Measurements from ENCODE around the gene AIM2.
"Not testable (repeated sequence)": the region's sequence is repeated elsewhere in the genome, so short reads cannot be mapped to it uniquely, and the experiment has no call there.

AIM2 gene

GRCh38 chr1:159076438-159077119 lies at the start of gene AIM2:
AIM2 (minus strand) TSS chr1:159076766; CDS start chr1:159073499, 3,267 bp downstream.
- DNase-seq (ENCODE audit: low spot score): no peak

GRCh38 chr1:159123587-159123986 lies 47.0 kb upstream of the AIM2 start:
- DNase-seq (ENCODE audit: low spot score): no peak

GRCh38 chr1:159122005-159122621 lies 45.5 kb upstream of the AIM2 start:
- DNase-seq (ENCODE audit: low spot score): no peak

GRCh38 chr1:159121526-159121925 lies 45.0 kb upstream of the AIM2 start:
- DNase-seq (ENCODE audit: low spot score): no peak

GRCh38 chr1:159120317-159120716 lies 43.8 kb upstream of the AIM2 start:
- DNase-seq (ENCODE audit: low spot score): no peak

- peak; percentile 15 for DNase-seq (ENCODE audit: low spot score)
Measured at GRCh38 chr1:159113596-159114433, 37.2 kb upstream of the AIM2 start.

- not testable (repeated sequence) for DNase-seq (ENCODE audit: low spot score)
Measured at GRCh38 chr1:159103021-159103420, 26.5 kb upstream of the AIM2 start.

- no peak for DNase-seq (ENCODE audit: low spot score)
Measured at GRCh38 chr1:159100589-159100988, 24.0 kb upstream of the AIM2 start.

- DNase-seq (ENCODE audit: low spot score): no peak
Measured at GRCh38 chr1:159098596-159098995, 22.0 kb upstream of the AIM2 start.

- DNase-seq (ENCODE audit: low spot score): no peak
Measured at GRCh38 chr1:159092036-159092760, 15.6 kb upstream of the AIM2 start.

- DNase-seq (ENCODE audit: low spot score): no peak
Measured at GRCh38 chr1:159091607-159092031, 15.1 kb upstream of the AIM2 start.

GRCh38 chr1:159091180-159091560 lies 14.6 kb upstream of the AIM2 start:
- DNase-seq (ENCODE audit: low spot score): no peak

GRCh38 chr1:159090286-159091179 lies 14.0 kb upstream of the AIM2 start:
- no peak for DNase-seq (ENCODE audit: low spot score)

GRCh38 chr1:159089184-159089791 lies 12.7 kb upstream of the AIM2 start:
- no peak for DNase-seq (ENCODE audit: low spot score)

- DNase-seq (ENCODE audit: low spot score): no peak
Measured at GRCh38 chr1:159088546-159089183, 12.1 kb upstream of the AIM2 start.

- no peak for DNase-seq (ENCODE audit: low spot score)
Measured at GRCh38 chr1:159088050-159088449, 11.5 kb upstream of the AIM2 start.

- DNase-seq (ENCODE audit: low spot score): peak; percentile 39
Measured at GRCh38 chr1:159084867-159085266, 8.3 kb upstream of the AIM2 start.

GRCh38 chr1:159084152-159084551 lies 7.6 kb upstream of the AIM2 start:
- no peak for DNase-seq (ENCODE audit: low spot score)

GRCh38 chr1:159083013-159083412 lies 6.4 kb upstream of the AIM2 start:
- DNase-seq (ENCODE audit: low spot score): no peak

GRCh38 chr1:159081626-159082025 lies 5.1 kb upstream of the AIM2 start:
- no peak for DNase-seq (ENCODE audit: low spot score)

All from Ammon's horn (tissue), 1 donor.